ENCODE measurements around the gene APOBEC3B.
"Not testable (repeated sequence)": the region's sequence is repeated elsewhere in the genome, so short reads cannot be mapped to it uniquely, and the experiment has no call there.

Gene APOBEC3B

DNA sequence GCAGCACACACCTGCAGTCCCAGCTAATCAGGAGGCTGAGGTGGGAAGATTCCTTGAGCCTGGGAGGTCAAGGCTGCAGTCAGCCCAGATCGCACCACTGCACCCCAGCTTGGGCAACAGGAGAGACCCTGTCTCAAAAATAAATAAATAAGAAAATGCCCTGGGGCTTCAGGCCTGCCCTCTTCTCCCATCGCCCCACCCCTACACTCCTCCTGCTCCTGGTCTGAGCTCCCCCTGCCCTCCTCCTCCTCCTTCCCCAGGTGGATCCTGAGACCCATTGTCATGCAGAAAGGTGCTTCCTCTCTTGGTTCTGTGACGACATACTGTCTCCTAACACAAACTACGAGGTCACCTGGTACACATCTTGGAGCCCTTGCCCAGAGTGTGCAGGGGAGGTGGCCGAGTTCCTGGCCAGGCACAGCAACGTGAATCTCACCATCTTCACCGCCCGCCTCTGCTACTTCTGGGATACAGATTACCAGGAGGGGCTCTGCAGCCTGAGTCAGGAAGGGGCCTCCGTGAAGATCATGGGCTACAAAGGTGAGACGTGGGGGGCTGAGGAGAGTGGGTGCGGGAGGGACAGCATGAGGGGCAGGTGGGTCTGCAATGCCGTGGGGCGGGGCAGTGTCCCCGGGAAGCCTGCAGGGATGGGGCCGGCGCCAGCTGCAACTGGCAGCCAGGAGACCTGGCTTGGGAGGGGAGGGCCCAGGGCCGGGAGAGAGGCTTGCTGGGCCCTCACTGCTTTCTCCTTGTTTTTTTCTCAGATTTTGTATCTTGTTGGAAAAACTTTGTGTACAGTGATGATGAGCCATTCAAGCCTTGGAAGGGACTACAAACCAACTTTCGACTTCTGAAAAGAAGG, 49.5 kb downstream of the APOBEC3B start:
- not testable (repeated sequence) for DNase-seq (ENCODE audit: low read depth)

- not testable (repeated sequence) for DNase-seq (ENCODE audit: low read depth)
Observed at GRCh38 chr22:39037071-39037470, 54.9 kb downstream of the APOBEC3B start.

- DNase-seq (ENCODE audit: low read depth): no peak
Observed at GRCh38 chr22:39039306-39040126, 57.4 kb downstream of the APOBEC3B start.

DNA sequence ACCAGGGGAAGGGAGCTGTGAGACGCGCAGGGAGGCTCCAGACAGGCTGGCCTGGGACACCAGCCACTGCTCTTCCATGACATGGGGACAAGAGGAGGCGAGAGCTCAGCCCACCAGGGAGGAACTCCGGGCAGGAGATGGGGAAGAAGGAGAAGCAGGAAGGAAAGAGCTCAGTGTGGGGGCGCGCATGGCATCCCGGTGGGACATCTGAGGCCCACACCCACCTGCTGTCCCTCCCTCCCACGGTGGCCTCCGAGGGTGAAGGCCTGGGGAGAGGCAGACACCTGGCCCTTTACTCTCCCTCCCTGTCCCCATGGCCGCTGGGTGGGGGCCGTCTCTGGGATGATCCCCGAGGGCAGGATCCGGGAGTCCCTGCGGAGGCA, 58.0 kb downstream of the APOBEC3B start:
- not testable (repeated sequence) for DNase-seq (ENCODE audit: low read depth)

- DNase-seq (ENCODE audit: low read depth): not testable (repeated sequence)
Observed at GRCh38 chr22:39040538-39041296, 58.6 kb downstream of the APOBEC3B start, which contains the start of gene APOBEC3F. TSS of gene APOBEC3F (plus strand) at chr22:39040864. CDS start at chr22:39040961, 97 bp downstream.

DNA sequence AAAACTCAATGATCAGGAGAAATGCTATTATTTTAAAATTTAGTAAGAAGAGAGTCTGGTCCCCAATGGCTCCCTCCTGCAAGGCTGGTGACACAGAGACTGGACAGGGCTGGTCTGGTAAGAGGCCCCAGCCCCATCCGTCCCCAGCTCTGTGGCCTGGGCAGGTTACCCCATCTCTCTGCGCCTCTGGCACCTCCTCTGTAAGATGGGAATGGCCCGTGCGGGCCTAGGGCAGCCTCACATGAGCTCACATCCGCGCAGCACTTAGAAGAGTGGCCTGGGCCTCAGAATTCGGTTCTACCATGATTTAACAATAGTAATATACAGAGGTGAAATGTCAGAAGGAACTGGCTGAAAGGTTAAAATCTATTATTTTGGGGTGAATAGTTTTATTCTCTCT, 59.8 kb downstream of the APOBEC3B start:
- DNase-seq (ENCODE audit: low read depth): no peak

Data from HS-27A (cell line).